ENCODE measurements around the gene NDUFC2.

Gene NDUFC2

DNA sequence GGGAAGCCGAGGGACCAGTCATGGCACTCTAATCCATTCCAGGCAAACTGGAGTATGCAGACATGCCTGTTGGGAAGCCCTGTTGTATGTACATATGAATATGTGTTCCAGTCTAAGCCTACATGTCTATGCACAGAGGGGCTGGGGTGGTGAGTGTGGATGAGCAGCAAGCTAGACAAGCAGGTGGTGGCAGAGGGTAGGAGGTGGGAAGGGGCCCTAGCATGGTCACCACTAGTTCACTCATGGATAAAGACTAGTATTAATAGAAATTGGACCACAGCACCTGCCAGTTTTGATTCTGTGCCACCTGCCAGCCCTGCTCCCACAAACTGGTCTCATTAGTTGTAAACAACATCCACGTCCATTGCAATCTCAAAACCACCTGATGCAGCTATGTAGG, 14.5 kb downstream of the NDUFC2 start:
- CTCF ChIA-PET: interaction anchor here (0.9 to 1.9 kb wide), 2 partner anchors 11 to 20 kb away, joined by 4 to 7 read pairs; no protein-coding TSS in a partner anchor
- TF ChIP-seq, protein P1, sequence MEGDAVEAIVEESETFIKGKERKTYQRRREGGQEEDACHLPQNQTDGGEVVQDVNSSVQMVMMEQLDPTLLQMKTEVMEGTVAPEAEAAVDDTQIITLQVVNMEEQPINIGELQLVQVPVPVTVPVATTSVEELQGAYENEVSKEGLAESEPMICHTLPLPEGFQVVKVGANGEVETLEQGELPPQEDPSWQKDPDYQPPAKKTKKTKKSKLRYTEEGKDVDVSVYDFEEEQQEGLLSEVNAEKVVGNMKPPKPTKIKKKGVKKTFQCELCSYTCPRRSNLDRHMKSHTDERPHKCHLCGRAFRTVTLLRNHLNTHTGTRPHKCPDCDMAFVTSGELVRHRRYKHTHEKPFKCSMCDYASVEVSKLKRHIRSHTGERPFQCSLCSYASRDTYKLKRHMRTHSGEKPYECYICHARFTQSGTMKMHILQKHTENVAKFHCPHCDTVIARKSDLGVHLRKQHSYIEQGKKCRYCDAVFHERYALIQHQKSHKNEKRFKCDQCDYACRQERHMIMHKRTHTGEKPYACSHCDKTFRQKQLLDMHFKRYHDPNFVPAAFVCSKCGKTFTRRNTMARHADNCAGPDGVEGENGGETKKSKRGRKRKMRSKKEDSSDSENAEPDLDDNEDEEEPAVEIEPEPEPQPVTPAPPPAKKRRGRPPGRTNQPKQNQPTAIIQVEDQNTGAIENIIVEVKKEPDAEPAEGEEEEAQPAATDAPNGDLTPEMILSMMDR (IDR thresholded peaks at IDR 0.05; ENCODE audit: control extremely low read depth, extremely low read depth, low read depth, missing control alignments): no peak
- POLR2A ChIA-PET: no interaction called here
- no peak for DNase-seq (ENCODE audit: extremely low spot score)

DNA sequence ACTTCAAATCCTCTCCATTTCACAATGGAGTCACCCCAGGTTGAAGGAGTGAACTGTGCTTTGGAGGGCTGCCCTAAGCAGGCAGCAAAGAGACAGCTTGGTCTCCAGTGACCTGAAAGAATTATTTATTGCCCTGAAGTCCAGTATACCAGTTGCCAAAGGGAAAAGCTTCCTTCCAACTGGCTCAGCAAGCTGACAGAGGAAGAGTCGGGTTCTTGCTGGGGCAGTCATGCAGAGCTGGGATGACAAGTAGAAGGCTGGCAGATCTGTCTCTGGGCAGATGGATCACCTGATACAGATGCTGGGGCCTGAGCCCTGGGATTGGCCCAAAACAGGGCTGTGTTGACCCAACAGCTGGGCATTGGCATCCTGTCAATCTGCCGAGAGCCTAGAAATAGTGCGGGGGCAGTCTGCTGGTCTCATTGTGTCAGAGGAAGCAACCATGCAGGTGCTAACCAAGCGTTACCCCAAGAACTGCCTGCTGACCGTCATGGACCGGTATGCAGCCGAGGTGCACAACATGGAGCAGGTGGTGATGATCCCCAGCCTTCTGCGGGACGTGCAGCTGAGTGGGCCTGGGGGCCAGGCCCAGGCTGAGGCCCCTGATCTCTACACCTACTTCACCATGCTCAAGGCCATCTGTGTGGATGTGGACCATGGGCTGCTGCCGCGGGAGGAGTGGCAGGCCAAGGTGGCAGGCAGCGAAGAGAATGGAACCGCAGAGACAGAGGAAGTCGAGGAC, 16.1 kb downstream of the NDUFC2 start, which contains the start of gene THRSP:
Gene THRSP, plus strand, starts transcription at position 422 of the 742 bp plus-strand sequence. Its CDS starts 21 bp downstream, at position 443.
- POLR2A ChIA-PET: no interaction called here
- TF ChIP-seq, protein P1 (IDR thresholded peaks at IDR 0.05; ENCODE audit: control extremely low read depth, extremely low read depth, low read depth, missing control alignments): no peak
- CTCF ChIA-PET: interaction anchor here (1.0 to 1.3 kb wide), 2 partner anchors 17 to 18 kb away, joined by 3 to 6 read pairs; no protein-coding TSS in a partner anchor
- DNase-seq (ENCODE audit: extremely low spot score): no peak

DNA sequence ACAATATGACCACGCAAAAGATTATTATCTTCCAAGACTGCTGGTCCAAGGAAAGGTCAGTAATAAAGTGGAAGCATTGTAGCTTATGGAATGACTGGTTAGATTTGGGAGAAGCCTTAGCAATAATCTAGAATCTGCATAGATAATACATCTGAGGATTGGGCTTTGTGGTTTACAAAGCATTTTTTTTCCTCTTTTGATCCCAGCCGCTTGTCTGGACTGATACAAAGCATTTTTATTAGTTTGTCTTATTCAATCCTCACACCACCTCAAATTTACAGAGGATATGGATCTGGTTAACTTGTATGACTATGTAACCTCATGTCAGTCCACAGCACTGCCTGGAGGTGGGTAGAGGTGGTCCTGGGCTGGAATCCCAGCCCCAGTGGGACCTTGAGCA, 17.0 kb downstream of the NDUFC2 start:
- TF ChIP-seq, protein P1 (IDR thresholded peaks at IDR 0.05; ENCODE audit: control extremely low read depth, extremely low read depth, low read depth, missing control alignments): no peak
- ChIA-PET CTCF (interaction anchor here (1.3 kb wide), 1 partner anchor 17 kb away, joined by 6 read pairs; no protein-coding TSS in a partner anchor), POLR2A (no interaction called here)
- DNase-seq (ENCODE audit: extremely low spot score): no peak

DNA sequence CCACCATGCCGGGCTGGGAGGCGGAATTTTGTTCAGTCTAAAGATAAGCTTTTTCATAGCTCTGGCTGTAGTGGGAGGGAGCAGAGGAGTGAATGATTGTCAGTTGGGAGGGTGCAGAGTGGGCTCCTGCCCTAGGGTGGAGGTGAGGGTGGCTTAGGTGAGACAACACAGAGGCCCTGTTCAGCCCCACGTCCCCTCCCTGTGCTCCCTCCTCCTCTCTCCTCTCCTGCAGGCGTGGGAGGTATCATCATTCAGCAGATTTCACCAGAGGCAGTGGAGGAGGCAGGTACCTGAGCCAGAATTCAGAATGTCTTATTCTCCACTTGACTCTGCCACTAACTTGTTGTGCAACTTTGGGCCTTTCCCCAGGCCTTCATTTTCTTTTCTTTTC, 17.7 kb downstream of the NDUFC2 start:
- ChIA-PET POLR2A (no interaction called here), CTCF (interaction anchor here (0.7 to 1.9 kb wide), 2 partner anchors 14 to 21 kb away, joined by 3 to 7 read pairs; no protein-coding TSS in a partner anchor)
- TF ChIP-seq, protein P1 (IDR thresholded peaks at IDR 0.05; ENCODE audit: control extremely low read depth, extremely low read depth, low read depth, missing control alignments): no peak
- DNase-seq (ENCODE audit: extremely low spot score): no peak

DNA sequence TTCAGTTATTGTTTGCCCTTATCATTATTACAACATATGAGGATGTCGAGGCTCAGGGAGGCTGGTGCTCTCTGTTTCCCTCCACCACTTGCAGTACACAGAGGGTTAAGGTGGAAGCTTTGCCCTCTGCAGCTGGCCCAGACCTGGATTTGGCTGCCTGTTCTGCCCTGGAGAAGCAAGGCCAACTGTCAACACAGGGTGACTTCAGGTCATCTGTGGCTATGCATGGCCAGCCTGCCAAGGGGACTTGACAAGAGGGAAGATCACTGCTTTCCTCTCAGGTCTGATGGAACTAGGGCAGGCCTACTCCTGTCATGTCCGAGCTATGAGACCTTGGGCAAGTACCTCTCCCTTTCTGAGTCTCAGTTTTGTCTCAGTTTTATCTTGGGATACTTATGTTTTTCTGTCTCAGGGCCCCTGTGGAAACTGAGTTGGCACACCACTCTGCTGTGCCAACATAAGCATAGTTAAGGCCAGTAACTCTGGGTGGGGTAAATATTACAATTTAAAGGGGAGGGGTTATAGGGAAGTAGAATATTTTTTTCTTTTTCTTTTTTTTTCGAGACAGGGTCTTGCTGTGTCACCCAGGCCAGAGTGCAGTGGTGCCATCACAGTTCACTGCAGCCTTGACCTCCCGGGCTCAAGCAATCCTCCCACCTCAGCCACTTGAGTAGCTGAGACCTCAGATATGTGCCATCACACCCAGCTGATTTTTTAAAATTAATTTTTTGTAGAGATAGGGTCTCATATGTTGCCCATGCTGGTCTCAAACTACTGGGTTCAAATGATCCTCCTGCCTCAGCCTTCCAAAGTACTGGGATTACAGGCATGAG, 18.4 kb downstream of the NDUFC2 start:
- POLR2A ChIA-PET: interaction anchor here (0.7 kb wide), 1 partner anchor 11 kb away, joined by 8 read pairs; no protein-coding TSS in a partner anchor

More for the DNA sequence above, 18.4 kb downstream of the NDUFC2 start:
- CTCF ChIA-PET: interaction anchor here (0.7 to 1.9 kb wide), 4 partner anchors 14 to 20 kb away, joined by 3 to 7 read pairs (median 4); partner anchors contain the start of gene NDUFC2
- TF ChIP-seq, protein P1 (IDR thresholded peaks at IDR 0.05; ENCODE audit: control extremely low read depth, extremely low read depth, low read depth, missing control alignments): no peak
- DNase-seq (ENCODE audit: extremely low spot score): peak; percentile 9
